ENCODE measurements around the gene SERPINA1. TPM values are rescaled to one million over a fixed set of nuclear protein-coding genes. Genes with fewer than 3 reads are reported as not detected.
"Not testable (repeated sequence)": the region's sequence is repeated elsewhere in the genome, so short reads cannot be mapped to it uniquely, and the experiment has no call there.

SERPINA1 gene
- total RNA-seq, 1 experiment from 2014 or later, result 0.89 TPM

DNA sequence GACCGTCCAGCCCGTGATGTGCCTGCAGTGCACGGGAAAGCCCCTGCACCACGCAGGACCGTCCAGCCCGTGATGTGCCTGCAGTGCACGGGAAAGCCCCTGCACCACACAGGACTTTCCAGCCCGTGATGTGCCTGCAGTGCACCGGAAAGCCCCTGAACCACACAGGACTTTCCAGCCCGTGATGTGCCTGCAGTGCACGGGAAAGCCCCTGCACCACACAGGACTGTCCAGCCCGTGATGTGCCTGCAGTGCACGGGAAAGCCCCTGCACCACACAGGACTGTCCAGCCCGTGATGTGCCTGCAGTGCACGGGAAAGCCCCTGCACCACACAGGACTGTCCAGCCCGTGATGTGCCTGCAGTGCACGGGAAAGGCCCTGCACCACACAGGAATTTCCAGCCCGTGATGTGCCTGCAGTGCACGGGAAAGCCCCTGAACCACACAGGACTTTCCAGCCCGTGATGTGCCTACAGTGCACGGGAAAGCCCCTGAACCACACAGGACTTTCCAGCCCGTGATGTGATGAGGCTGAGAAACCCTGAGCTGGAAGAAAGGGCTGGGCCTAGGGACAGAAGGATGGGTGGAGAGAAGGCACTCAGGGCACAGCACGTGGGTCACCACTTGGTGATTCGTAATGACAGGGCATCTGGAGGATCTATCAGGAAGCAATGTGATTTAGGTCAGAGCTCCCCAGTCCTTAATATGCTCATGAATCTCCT, 42.2 kb downstream of the SERPINA1 start:
- H3K9me3 ChIP-seq, H3K4me3 ChIP-seq, H3K36me3 ChIP-seq, H3K27me3 ChIP-seq: not testable (repeated sequence)
- peak; percentile 68 for DNase-seq

DNA sequence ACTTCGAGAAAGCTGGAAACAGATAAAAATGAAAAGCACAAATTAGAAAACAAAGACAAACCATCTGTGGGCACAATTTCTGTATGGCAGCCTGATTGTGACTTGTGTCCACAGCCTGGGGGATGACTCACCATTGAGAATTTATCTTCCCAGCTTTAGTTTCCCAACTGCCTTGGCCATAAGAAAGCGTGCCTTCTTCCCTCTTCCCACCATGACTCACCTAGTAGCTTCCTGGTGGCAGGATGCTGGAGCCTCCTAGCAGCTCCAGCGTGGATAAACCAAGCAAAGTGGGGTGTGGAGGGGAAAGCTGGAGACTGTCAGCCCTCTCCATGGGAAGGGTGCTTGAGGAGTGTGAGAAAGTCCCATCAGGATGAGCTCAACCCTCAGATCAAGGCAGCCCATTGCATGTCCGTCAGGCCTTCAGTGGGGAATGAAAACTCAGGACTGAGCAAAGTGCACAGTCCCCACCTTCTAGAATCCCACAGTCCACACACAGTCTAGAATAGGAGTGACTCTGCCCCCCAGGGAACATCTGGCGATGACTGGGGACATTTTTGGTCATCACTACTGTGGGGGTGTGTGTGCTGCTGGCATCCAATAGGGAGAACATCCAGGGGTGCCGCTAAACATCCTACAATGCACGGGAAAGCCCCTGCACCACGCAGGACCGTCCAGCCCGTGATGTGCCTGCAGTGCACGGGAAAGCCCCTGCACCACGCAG, 42.9 kb downstream of the SERPINA1 start:
- Histone ChIP-seq H3K27me3 (no peaks in the 10 kb centered on the region), H3K9me3 (no peaks in the 10 kb centered on the region), H3K4me3 (no peak overlapping the region), H3K36me3 (no peaks in the 10 kb centered on the region)
- peak; percentile 74 for DNase-seq

DNA sequence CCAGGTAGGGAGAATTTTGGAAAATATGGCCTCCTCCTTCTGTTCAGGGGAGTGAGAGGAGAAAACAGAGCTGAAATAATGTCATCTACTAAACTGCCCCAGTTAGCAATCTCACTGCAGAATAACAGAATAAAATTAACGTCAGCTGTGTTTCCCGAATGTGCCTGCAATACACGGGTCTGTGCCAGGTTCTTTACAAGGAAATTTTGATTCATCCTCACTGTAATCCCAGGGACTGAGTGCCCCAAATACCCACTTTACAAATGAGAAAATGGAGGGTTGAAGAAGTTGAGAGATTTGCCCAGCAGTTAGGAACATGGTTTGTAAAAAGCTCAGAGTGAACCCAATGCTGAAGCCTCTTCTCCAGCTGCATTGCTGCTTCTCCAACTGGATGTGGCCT, 44.0 kb downstream of the SERPINA1 start:
- H3K4me3 ChIP-seq, result no peak overlapping the region
- H3K27me3 ChIP-seq, result no peaks in the 10 kb centered on the region
- no peaks in the 10 kb centered on the region for H3K9me3 ChIP-seq
- H3K36me3 ChIP-seq, result no peaks in the 10 kb centered on the region
- no peak for DNase-seq

DNA sequence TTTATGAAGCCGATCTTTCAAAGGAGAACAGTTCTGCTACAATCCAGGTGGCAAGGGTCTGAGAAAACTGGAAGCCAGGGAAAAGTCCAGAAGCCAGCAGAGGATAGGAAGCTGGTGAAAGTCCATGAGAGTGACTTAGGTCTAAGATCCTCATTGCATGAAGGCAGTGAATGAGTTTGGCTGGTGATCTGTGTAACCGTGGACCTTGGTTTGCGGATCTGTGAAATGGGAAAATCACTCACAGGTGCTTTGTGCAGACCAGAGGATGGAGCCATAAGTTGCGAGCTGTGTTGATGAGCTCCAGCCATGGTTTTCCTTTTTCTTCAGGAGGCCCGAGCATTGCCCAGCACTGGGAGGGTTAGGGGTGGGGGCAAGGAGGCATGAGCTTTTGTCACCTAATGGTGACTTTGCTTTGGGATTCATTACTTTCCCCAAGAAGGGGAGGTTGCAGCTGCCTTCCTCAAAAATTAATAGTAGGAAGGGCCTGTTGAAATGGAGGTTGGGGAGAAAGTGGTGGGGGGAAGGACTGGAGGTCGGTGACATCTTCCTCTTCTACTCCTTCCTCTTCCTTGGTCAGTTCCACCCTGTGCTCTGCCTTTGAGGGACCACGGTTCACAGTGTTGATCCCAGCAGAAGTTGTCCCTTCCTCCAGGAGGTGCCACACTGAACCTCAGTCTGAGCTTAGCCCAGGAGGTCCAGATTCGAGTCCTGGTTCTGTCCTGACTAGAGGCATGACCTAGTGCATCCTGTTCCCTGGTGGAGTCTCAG, 45.0 kb downstream of the SERPINA1 start:
- no peaks in the 10 kb centered on the region for H3K9me3 ChIP-seq
- no peak for DNase-seq
- H3K4me3 ChIP-seq, result no peak overlapping the region
- no peaks in the 10 kb centered on the region for H3K36me3 ChIP-seq
- H3K27me3 ChIP-seq, result no peaks in the 10 kb centered on the region

DNA sequence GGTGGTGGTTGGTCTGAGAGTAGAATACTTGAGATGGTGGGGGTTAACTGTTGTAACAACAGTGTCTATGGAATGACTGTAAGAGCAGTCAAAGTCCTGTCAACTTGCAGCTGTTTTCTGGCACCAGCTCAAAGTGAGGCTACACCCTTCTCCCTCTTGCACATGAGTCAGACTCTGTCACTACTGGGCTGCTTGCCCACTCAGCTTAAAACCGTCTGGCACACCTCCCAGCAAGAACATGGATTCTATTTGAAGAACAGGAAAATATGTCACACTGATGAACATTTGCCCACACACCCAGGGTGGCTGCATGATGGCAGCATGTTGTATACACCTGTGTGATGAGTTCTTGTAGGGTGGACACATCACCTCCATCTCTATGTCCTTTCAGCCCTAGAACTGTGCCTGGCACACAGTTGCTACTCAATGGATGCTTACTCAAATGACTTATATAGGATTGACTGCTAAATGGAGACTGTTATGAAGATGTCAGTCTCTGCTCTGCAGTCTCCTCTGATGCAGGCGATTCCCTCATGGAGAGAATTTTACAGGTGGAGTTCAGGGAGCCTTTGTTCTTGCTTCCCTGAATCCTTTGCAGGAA, 46.0 kb downstream of the SERPINA1 start:
- Histone ChIP-seq H3K36me3 (no peaks in the 10 kb centered on the region), H3K9me3 (no peaks in the 10 kb centered on the region), H3K27me3 (no peaks in the 10 kb centered on the region), H3K4me3 (no peak overlapping the region)
- DNase-seq, result peak; percentile 94

DNA sequence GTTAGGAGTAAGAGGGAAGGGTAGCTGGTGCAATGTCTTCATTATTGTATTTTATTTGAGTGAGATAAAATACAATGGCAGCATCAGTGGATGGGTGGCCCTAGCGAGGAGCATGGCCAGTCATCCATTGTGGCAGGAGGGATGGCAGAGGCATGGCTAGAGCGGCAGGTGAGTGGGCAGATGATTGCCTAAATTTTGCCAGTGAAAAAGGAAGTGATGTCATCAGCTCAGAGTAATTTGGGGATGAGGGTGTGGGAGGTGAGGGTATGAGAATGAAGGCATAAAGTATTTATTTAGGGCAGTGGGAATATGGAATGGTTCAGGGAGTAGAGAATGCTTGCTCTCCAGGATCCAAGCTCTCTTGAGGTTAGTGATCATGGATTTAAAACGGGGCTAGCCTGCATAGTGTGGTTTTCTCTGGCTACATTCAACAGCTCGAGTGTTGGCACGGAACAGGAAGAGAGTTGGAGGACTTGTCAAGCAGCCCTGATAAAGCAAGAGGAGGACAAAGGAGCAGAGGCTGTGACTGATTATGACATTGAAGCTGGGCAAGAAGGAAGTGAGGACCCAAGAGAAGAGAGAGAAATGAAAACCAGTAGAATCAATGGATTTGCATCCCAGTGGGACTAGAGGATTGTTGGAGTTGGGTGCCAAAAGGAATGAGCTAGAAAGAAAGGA, 46.6 kb downstream of the SERPINA1 start:
- no peak overlapping the region for H3K4me3 ChIP-seq
- peak; percentile 41 for DNase-seq
- no peaks in the 10 kb centered on the region for H3K27me3 ChIP-seq
- no peaks in the 10 kb centered on the region for H3K36me3 ChIP-seq
- no peaks in the 10 kb centered on the region for H3K9me3 ChIP-seq

DNA sequence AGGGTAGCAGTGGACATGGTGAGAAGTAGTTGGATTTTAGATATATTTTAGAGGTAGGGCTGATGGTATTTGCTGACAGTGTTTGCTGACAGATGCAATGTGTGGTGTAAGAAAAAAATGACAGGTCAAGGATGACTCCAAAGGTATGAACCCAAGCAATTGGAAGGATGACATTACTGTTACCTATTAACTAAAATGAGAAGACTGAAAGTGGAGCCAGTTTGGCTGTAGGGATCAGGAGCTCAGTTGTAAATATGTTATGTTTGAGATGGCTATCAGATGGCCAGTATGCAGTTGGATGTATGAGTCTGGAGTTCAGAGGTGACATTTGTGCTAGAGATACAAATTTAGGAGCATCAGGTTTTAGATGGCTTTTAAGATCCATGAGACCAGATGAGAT, 47.9 kb downstream of the SERPINA1 start:
- no peak for DNase-seq
- Histone ChIP-seq H3K27me3 (no peaks in the 10 kb centered on the region), H3K9me3 (no peaks in the 10 kb centered on the region), H3K4me3 (no peak overlapping the region), H3K36me3 (no peaks in the 10 kb centered on the region)

DNA sequence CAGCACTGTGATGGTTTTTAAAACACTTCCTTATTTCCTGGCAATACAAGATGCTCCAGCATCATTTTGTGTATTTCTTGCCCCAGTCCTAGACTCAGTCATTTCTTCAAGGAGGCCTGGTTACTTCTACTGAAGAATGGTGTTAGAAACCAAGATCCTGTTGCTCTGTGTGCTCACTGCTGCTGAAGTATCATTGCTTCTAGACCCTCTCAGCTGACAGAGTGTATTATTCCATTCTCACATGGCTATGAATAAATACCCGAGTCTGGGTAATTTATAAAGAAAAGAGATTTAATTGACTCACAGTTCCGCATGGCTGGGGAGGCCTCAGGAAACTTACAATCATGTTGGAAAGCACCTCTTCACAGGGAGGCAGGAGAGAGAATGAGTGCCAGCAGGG, 50.4 kb downstream of the SERPINA1 start:
- DNase-seq, result no peak
- Histone ChIP-seq H3K36me3 (no peaks in the 10 kb centered on the region), H3K4me3 (no peak overlapping the region), H3K27me3 (no peaks in the 10 kb centered on the region), H3K9me3 (no peaks in the 10 kb centered on the region)

DNA sequence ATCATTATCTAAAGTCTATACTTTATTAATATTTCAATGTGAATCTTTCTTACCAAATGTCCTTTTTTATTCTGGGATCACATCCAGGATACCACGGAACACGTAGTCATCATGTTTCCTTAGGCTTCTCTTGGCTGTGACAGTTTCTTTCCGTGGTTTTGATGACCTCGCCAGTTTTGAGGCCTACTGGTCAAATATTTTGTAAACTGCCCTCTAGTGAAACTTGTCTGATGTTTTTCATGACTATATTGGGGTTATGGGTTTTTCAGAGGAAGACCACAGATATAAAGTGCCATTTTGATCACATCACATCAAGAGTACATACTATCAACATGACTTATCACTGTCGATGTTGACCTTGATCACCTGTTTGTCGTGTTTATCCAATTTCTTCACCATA, 51.1 kb downstream of the SERPINA1 start:
- H3K9me3 ChIP-seq, result no peaks in the 10 kb centered on the region
- H3K36me3 ChIP-seq, result no peaks in the 10 kb centered on the region
- H3K27me3 ChIP-seq, result no peaks in the 10 kb centered on the region
- H3K4me3 ChIP-seq, result no peak overlapping the region
- DNase-seq, result peak; percentile 54

DNA sequence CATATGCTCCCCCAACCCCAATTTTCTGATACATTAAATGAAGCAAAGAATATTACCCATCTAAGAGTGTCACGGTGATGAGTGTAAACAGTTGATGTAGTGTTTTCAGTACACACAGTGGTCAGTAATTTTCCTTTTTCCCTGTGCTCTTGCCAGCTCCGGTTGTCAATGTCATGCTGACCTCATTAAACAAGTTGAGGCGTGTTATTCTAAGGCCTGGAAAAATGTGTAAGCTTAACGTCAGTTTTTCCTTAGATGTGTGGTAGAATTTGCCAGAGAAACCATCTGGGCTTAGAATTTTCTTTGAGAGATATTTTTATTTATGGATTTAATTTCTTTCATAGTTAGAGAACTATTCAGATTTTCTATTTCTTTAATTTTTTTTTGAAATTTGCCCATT, 53.5 kb downstream of the SERPINA1 start:
- Histone ChIP-seq H3K27me3 (no peaks in the 10 kb centered on the region), H3K4me3 (no peak overlapping the region), H3K9me3 (no peaks in the 10 kb centered on the region), H3K36me3 (no peaks in the 10 kb centered on the region)
- no peak for DNase-seq

DNA sequence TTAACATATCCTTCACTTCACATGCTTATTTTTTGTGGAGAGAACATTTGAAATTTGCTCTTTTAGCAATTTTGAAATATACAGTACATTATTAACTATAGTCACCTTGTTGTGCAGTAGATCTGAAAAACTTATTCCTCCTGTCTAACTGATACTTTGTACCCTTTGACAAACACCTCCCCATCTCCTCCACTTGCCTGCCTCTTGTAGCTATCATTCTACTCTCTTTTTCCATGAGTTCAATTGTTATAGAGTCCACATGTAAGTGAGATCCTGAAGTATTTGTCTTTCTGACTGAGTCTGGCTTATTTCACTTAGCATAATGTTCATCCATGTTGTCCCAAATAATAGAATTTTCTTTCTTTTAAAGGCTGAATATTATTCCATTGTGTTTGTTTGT, 55.8 kb downstream of the SERPINA1 start:
- Histone ChIP-seq H3K9me3 (no peaks in the 10 kb centered on the region), H3K4me3 (no peak overlapping the region), H3K27me3 (no peaks in the 10 kb centered on the region), H3K36me3 (no peaks in the 10 kb centered on the region)
- DNase-seq, result no peak

DNA sequence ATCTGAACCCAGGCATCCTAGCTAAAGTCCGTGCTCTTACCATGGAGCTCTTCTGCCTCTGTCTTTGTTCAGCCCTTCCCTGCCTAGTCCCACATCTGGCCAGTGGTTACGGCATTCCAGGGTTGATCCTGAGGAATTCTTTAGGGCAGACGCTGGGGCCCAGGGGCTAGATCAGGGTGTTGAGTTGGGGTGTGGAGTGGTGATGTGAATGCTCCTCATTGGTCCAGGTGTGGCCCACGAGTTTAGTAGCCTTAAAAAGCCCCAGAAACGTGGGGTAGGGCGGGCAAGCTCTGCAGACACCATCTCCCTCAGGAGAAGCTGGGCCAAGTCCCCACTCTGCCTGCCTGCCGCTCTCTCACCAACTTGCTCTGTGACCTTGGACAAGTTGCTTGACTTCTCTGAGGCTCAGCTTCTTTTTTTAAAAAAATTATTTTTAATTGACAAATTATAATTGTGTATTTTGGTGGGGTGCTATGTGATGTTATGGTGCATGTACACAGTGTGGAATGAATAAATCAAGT, 56.3 kb downstream of the SERPINA1 start:
- Histone ChIP-seq H3K4me3 (no peak overlapping the region), H3K36me3 (no peaks in the 10 kb centered on the region), H3K9me3 (no peaks in the 10 kb centered on the region), H3K27me3 (no peaks in the 10 kb centered on the region)
- no peak for DNase-seq

DNA sequence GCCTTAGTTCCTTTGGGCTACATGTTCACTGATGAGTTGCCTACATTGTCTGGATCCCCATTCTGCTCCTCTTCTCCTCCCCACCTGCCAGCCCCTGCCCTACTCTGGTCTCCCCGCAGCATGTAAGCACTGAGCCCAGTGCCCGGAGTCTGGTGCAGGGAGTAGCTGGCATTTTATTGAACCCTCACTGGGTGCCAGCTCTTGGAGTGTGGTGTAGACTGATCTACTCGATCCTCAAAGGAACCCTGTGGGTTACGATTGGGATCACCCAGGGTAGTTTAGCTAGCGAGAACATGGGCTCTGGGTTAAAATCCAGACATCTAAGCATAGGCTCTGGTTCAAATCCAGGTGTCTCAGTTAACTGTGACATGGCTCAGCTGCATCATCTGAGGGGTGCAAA, 56.9 kb downstream of the SERPINA1 start:
- Histone ChIP-seq H3K9me3 (no peaks in the 10 kb centered on the region), H3K4me3 (no peak overlapping the region), H3K36me3 (no peaks in the 10 kb centered on the region), H3K27me3 (no peaks in the 10 kb centered on the region)
- DNase-seq, result no peak

DNA sequence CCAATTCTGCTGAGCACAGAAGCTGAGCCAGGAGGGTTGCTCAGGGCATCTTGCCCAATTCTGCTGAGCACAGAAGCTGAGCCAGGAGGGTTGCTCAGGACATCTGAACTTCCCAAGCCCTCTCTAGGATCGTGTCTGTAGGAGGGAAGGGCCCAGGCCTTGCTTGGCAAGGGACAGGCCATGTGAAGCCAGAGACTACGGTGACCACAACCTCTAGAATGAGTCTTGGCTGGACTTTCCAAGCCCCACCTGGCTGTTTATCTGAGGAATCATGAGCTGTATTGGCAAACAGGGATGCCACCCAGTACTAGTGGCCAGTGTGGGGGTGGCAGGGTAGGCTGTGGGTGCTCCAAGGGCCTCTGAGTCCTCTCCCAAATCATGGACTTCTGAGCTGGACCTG, 57.5 kb downstream of the SERPINA1 start:
- H3K9me3 ChIP-seq, result no peaks in the 10 kb centered on the region
- peak; percentile 84 for DNase-seq
- H3K4me3 ChIP-seq, result no peak overlapping the region
- no peaks in the 10 kb centered on the region for H3K36me3 ChIP-seq
- no peaks in the 10 kb centered on the region for H3K27me3 ChIP-seq

DNA sequence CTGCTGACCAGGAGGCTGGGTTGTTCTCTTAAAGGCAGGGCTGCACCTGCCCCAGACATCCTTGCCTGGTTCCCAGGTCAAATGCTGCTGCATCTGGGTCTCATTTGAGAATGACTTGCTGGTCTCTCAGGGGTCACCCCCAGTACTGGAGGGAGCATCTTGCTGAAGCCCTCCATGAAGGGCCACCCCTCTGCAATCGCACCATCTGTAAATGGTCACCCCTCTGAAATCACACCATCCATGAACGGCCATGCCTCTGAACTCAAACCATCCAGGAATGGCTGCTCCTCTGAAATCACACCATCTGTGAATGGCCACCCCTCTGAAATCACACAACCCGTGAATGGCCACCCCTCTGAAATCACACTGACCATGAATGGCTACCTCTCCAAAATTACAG, 58.0 kb downstream of the SERPINA1 start:
- Histone ChIP-seq H3K4me3 (no peak overlapping the region), H3K36me3 (no peaks in the 10 kb centered on the region)

DNA sequence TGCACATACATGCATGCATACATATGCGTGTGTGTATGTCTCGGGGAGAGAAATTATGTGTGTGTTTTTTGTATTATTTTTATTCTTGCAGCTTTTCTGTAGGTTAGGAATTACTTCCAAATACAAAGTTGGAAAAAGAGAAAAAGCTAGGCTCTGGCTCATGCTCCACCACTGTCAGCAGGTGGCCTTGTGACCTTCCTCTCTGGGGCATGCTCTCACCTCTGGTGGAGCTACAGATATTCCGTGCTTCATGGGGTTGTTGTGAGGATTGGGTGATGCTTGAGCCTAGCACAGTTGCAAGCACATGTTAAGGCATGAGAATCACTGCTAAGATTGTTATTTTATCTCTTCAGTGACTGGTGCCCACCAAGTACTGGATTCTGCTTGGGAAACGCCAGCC, 58.5 kb downstream of the SERPINA1 start:
- DNase-seq, result no peak
- Histone ChIP-seq H3K36me3 (no peaks in the 10 kb centered on the region), H3K9me3 (no peaks in the 10 kb centered on the region), H3K4me3 (no peak overlapping the region), H3K27me3 (no peaks in the 10 kb centered on the region)

More for the DNA sequence above, 58.0 kb downstream of the SERPINA1 start:
- no peaks in the 10 kb centered on the region for H3K27me3 ChIP-seq
- no peak for DNase-seq
- H3K9me3 ChIP-seq, result no peaks in the 10 kb centered on the region
